Ramos (cell line): ENCODE measurements around the gene DPYSL4.

Experiments used
- in situ Hi-C: fragments of 300-500 bp; cut with MboI; formaldehyde crosslinking; loops from one replicate; pipeline ENCODE4 v1.14.3; 2022; ENCODE audit warnings: low sequenced_read_pairs; ENCODE audit not compliant: unreplicated experiment

The DPYSL4 gene

DNA sequence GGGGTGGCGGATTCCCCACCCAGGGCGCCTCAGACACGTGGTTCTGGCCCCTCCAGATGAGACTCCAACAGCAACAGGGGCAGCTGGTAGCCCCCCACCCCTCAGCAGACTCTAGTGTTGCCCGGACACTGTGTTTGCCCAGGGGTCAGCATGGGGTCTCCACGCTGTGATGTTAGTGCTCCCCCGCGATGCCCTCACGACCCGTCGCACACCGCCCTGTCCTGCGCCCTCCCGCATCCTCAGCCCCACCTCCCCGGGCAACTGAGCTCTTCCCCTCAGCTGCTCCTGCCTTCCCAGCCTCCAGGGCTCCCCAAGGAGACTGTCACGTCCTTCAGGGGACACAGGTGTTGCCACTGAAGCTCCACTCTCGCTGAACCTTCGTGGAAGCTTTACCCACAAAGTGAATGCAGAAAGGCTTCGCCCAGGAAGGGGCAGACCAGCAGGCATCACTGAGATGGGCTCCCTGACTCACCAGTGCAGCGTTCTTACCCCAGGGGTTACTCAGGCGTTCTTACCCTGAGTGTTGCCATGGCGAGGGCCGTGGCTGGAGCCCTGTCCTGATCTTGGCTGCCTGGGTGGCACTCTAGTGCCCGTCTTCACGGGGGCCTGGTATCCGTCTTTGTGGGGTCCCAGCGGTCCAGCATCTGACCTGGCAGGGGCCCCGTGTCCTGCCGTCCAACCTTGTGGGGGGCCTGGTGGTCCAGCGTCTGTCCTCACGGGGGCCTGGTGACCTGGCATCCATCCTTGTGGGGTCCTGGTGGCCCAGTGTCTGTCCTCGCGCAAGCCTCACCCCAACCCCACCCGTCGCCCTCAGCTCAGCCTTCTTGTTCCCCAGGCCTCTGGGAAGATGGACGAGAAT lies 14.6 kb downstream of the DPYSL4 start:
- in situ Hi-C loops, result no loop called here

DNA sequence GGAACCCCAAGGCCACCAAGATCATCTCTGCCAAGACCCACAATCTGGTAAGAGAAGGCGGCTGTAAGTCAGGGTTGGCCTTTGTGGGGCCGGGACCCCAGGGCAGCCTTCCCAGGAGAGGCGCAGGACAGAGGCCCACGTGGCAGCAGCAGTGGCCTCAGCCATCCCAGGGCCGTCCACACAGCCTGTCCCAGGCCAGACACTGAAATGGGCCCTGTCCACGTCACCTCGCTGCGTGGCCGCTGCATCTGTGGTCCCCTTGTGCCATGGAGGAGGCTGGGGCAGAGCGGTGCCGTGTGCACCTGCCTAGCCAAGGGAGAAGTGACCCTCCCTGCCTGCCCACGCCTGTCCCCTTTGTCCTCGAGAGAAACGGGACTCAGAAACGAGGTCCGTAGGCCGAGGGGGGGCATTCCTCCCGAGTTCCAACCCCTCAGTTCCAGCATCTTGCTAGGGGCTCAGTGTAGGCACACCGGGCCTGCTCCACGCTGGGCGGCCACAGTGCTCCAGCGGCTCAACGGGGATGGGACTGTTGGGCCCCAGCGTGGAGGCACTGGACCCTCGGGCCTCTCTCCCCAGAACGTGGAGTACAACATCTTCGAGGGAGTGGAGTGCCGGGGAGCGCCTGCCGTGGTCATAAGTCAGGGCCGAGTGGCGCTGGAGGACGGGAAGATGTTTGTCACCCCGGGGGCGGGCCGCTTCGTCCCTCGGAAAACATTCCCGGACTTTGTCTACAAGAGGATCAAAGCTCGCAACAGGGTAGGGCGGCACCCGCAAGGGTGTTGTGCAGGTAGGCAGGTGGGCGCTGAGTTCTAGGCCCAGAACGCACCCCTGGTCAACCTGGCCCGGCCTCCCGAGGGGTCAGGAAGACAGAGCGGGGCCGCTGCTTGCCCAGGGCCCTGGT lies 15.6 kb downstream of the DPYSL4 start:
- in situ Hi-C loops, result no loop called here

DNA sequence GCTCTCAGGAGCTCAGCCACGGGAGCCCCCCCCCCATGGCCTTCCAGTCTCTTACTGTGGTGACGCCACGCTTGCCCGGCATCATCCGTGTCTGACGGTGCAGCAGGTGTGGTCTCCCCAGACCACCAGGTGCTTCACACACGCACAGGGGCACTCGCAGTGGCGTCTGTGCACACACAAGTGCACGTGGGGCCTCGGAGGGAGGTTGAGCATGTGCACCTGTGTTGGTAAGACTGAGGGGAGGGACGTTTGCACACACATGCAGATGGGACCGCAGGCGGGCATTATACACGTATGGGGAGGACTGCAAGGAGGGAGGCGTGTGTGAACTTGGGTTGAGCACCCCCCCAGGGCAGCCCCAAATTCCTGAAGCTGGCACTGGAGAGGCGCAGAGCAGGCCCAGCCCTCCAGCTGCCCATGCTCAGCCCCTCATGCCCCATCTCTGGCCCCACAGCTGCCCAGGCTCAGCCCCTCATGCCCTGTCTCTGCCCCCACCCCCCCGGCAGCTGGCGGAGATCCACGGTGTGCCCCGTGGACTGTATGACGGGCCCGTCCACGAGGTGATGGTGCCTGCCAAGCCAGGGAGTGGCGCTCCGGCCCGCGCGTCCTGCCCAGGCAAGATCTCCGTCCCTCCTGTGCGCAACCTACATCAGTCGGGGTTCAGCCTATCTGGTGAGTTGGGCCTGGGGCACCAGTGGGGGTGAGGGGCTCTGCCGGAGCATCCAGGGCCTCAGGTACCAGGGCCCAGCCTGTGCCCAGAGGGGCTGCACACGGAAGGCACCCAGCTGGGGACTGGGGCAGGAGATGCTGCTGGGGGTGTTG lies 16.7 kb downstream of the DPYSL4 start:
- in situ Hi-C loops, result no loop called here

DNA sequence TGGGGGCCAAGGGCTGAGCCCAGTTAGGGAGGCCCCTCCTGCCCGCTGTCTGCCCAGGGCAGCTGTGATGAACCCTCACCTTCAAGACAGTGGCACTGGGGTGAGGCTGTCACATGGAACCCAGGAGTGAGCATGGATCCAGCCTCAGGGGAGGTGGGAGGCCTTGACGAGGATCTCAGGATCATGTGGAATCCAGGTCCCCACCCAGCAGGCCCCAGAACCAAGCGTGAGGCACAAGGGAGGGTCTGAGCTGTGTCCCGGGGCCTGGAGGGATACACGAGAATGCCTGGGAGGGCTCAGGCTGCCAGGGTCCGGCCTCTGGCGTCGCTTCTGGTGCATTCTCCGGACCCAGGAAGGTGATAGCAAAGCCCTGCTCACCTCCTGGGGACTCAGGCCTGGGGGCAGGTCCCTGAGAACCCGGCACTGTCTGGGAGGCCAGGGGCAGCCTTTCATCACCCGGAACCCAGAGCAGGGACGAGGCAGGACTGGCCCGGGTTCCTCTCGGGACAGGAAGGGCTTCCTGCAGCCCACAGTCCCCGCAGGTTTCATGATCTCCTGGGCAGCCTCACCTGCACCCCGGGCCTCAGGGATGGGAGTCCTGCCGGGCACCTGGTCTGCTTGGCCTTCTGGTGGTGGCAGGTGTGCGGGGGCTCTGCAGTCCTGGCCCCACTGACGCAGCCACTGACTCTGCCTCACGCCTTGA lies 17.5 kb downstream of the DPYSL4 start:
- in situ Hi-C loops, result no loop called here

DNA sequence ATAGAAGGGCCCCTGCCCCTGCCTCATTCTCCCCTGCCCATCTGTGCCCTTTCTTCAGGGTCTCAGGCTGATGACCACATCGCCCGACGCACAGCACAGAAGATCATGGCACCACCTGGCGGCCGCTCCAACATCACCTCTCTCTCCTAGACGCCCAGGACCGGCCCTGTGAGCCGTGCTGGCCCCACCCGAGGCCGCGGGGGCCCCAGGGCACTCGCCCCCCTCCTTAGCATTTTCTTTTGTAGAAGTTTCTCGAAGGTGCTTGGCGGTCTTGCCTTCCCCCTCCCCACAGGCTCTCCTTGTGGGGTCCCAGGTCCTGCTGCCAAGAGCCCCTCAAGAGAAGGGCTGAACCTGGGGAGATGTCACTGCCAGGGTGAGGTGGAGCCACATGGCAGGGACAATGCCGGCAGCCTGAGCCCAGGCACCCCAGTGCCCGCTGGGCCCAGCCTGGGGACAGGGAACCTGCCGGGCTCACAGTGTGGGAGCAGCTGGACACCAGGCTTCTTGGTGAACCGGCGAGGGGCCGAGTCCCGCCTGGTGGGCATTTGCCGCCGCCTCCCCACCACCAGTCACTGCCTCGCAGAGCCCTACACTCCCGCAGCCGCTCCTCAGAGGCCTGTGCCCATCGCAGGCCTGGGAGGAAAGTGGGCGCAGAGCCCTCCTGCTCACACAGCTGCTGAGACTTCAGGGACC lies 18.2 kb downstream of the DPYSL4 start:
- in situ Hi-C loops, result no loop called here

DNA sequence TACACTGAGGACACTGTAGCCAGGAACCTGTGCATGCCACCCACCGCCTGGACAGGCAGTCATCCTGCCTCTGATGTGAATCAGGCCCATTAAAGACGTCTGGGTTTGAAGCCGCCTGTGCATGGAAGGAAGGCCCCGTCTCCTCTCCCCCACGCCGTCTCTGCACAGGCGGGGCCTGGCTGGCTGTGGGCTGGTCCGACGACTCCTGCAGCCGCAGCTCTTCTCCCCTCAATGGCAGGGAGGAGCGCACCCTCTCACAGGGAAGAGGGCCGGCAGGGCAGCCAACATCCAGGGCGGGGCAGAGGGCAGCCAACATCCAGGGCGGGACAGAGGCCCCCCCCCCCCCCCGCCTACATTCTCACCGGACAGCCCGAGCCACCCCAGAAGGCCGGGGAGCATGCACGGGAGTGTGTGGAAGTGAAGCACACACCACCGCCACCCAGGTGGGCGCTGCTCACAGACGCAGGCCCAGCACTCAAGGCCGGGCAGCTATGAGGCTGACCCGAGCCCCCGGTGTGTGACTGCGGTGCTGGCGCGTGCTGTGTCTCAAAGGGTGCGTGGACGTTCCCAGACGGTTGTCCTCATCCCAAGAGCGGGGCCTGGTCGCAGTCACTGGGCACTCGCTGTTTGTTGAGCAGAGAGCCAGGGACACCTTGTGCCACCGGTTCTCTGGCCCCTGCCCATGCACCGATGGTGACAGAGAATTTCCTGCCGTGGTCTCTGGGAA lies 19.1 kb downstream of the DPYSL4 start:
- in situ Hi-C loops, result no loop called here

DNA sequence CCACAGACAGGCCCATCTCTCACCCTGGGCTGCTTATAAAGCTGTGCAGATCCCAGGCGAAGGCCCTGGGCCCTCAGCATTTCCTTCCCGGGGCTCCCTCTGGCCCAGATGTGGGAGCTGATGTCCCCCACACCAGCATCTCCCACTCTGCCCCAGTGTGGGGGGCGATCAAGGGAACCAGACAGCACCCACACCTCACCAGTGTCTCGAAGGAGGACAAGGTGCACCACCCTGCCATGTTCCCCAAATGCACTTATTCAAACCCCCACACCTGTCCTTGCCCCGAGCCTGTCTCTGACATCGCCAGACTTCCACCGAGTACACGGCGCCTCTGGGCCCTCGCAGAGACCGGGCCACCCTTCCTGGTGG lies 19.6 kb downstream of the DPYSL4 start:
- in situ Hi-C loops, result no loop called here

DNA sequence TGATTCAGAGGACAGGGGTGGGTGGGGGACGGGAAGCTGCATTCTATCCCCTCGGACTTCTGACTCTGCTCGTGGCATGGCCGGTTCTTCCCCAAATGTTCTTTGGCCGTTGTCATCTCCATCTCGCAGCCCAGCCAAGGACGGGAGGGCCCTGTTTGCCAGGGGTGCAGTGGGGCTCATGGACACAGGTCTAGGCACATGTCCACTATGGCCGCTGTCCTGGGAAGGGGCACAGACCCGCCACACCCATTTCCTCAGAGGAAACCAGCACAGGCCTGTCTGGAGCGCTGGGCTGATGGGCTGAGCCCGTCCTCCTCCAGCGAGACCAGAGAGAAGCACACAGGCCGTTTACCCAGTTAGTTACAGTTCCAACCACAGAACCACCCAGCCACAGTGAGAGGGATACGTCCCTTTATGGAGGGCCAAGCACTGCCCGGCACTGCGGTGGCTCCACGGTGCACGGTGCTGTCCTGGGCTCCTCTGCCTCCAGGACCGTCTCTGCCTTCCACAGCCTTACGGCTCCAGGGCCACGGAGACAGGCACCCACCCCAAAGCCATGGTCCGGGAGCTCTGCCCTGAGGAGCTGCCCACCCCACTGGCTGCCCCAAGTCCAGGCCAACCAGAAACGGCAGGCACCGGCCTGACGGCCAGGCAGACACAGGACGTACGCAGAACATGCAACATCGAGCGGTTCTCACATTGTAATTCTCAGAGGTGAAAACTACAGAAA lies 20.2 kb downstream of the DPYSL4 start:
- in situ Hi-C loops, result no loop called here

DNA sequence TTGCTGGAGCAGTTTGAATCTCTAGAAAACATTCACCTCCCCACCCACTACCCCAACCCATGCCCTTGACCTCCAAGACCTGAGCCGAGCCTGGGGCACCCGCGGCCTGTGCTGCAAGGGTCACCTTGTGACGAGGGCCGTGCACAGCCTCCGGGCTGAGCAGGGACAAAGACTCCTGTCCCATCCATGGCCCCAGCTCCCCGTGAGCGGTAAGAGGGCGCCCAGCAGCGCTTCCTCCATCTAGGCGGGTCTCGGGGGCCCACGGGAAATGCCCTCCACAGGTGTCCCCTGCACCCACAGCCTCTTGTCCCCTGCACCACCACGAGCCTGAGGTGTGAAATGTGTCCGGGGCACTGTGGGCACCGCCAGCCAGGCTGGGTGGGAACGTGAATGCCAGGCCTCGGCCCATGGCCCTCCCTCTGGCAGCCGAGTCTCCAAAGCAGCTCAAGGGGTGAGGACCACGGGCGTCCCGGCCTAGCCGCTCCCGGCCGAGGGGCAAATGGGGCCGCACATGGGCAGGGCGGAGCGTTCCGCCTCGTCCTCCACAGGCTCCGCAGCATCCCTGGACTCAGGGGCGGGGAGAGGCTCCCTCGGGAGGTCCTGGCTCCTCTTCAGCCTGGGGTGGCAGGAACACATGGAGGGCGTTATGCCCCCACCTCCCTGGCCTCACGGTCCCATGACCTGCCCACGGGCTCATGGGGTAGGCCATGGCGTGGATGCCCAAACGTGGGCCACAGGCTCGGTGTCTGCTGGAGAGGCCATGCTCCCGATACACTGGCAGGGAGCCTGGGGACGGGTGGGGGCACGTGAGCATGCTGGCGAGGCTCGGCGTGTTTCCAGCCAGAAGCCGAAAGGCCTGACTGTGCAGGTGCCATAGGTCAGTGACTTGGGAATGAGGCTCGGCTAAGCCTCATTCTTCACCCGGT lies 21.1 kb downstream of the DPYSL4 start:
- in situ Hi-C loops, result no loop called here

DNA sequence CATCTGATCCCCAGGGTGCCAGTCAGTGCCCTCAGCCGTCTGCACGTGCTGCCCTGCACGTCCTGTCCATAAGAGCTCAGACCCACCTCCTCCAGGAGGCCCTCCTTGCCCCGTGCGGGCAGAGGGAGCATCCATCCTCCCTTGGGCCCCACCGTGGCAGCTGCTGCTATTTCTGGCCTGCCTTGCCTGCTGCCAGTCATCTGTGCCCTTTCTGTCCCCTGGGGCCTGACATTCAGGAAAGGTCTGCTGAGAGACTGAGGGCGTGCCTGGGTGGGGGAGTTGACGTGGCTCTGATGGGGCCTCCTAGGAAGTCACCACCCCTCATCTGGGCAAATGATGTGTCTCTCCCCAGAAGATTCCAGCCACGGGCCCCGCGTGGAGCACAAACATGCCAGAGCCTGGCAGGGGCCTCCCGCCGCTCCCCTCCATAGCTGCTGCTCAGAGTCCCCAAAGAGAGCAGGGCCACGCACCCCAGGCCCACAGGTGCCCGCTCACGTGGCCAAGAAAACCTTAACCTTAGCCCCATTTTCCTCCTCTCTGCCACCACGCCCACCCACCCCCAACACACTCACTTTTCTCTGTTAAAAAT lies 21.8 kb downstream of the DPYSL4 start:
- in situ Hi-C loops, result no loop called here

DNA sequence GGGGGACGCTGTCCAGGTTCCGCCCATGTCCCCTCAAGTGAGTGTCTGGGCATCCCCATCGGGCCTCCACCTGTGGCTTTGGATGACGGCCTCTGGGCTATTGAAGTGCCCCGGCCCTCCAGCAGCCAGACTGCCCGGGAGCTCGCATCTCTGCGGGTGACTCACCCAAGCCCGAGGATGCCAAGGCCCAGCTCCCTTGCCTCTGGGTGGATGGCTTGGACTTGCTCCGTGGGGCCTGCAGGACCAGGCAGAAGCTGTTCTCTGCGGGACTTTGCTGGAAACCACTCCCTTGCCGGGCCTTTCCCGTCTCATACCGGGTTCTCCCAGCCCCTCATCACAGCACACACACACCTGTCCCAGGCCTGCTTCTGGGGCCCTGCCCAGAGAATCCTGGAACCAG lies 22.4 kb downstream of the DPYSL4 start:
- in situ Hi-C loops, result no loop called here

DNA sequence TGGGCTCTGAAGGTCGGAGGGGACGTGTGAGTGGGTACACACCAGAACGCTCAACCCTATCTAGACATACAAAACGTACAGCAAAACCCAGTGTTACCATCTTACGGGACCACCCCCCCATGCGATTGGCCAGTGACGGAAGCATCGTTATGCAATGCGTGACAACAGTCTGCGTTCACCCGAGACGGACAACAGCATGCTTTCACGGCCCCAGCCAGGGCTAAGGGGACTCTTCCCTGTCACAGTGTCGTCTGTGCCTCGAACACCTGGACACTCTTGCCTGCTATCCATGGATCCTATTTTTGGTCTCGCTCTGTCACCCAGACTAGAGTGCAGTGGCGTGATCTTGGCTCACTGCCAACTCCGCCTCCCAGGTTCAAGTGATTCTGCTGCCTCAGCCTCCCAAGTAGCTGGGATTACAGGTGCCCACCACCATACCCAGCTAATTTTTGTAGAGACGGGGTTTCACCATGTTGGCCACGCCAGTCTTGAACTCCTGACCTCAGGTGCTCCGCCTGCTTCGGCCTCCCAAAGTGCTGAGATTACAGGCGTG lies 23.3 kb downstream of the DPYSL4 start:
- in situ Hi-C loops, result no loop called here

DNA sequence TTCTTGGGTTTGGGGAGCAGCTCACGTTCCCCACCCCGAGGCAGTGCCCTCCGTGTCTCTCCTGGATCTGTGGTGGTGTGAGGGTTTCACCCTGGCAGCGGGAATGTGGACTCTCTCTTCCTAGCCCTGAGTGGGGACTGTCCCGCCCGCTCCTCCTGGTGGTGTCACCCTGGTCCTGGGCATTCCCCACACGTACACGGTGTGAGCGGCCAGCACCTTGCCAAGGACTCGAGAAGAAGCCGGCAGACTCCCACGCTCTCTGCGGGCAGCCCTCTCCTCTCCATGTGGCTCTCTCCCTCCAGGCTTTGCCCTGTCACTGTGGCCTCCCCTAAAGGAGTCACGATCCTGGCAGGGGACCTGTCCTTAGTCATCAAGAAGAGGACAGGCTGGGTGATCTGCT lies 24.0 kb downstream of the DPYSL4 start:
- in situ Hi-C loops, result no loop called here

DNA sequence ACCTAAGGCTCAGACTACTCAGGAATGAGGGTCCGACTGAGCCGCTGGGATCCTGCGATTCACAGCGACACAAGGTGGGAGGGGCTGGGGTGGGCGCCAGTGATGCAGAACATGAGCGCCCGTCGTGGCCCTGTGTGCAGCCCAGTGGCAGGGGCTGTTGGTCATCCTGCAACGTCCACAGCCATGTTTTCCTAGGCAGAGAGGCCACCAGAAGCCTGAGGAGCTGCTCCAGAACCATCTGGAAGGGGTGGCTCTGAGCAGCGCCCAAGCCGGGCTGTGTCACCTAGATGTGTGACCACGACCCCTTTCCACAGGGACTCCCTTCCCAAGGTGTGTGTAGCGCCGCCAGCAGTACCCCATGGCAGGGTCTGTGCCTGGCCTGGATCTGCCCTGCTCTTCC lies 24.5 kb downstream of the DPYSL4 start:
- in situ Hi-C loops, result no loop called here

DNA sequence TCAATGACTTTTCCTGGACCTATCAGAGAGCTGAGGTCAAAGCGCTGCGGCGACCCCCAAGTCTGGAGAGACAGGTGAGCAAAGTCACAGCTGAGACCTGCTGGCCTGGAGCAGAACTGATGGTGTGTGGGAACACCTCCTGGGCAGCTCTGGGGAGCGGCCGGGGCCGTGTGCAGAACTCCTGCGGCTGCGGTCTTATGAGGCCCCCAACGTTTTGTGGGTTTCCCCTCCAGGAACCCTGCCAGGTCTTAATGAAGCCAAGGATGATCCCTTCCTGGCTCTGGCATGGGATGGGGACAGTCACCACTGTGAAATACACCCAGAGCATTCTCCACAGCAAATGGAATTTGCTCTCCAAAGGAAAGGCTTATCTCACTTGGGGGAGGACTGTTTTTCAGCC lies 26.1 kb downstream of the DPYSL4 start:
- in situ Hi-C loops, result no loop called here

DNA sequence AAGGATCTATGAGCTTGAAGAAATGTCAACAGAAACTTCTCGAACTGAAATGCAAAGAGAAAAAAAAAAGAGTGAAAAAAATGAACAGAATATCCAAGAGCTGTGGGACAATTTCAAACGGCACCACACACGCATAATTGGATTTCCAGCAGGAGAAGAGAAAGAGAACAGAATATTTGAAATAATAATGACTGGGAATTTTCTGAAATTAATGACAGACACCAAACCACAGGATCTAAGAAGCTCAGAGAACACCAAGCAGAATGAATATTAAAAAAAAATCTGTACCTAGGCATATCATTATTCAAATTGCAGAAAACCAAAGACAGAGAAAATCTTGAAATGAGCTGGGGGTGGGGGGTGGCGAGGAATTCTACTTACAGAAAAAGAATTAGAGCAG lies 27.2 kb downstream of the DPYSL4 start:
- in situ Hi-C loops, result no loop called here
